HG03342 (cell line): ENCODE results near the gene IQCK.

Experiments used
- ATAC-seq: cut with Tn5 transposase; IDR thresholded peaks from one replicate; pipeline ENCODE4 v1.9.1; 2021; ENCODE audit warnings: mild to moderate bottlenecking, moderate library complexity; ENCODE audit not compliant: unreplicated experiment

Gene IQCK

DNA sequence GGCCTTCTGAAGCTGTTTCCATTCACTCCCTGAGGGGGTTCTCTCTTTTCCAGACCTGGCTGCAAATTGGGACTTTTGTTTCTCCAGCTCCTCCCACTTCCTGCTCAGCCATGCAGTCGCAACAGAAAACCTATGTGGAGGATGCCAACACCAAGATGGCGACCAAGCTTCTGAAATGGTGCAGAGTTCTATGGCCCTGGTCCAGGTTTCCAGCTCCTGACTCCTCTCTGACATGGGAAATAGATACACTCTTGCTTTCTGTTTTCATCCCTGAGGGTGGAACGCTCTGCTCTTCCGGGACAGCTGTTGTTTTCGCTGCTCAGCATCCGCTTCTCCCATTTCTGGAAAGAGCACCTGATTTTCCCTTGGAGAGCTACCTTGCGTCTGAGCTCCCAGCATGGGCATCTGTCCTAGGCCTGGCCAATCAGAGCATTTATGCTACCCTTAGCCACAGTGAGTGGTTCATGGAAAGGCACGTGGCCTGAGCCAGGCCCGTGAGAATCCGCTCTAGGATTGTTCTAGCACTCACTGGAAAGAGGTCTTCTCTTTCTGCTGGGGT is 158.5 kb downstream of the IQCK start:
- ATAC-seq = no peak

DNA sequence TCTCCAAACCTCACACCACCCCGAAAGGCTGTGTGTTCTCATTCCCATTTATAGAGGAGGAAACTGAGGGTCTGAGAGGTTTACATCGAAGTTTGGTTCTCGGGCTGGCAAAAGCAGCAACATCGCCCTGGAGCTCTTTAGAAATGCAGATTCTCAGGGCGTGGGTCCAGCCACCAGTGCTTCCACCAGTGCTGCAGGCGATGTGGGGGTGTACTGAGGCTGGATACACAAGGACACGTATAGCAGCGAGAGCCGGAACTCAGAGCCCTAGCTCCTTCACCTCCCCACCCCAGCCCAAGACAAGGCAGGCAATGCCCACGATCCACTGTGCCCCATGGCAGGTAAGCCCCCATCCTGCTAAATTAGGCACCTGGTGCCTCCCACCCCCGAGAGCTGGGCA is 160.7 kb downstream of the IQCK start:
- ATAC-seq = no peak

DNA sequence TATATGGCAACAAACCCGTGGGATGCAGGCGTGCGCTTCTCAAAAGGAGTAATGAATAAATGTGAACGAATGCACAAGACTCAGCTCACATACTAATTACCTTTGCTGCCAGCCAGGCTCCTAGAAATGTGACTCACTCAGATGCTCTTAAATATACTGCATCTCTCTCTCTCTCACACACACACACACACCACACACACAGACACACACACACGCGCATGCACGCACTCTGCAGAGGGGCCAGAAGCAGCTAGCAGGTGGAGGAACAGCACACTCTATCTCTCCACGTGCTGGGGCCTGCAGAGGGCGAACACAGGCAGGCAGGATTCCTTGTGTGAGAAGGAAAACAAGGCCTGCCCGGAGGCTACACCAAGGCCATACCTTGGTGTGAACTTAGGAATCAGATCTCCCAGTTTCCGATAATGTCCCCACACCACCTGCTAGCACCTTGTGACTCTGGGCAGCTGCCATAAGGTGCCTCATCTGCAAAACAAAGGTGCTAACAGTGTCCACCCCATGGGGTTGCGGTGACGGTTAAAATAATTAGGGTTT is 161.2 kb downstream of the IQCK start:
- ATAC-seq = no peak

DNA sequence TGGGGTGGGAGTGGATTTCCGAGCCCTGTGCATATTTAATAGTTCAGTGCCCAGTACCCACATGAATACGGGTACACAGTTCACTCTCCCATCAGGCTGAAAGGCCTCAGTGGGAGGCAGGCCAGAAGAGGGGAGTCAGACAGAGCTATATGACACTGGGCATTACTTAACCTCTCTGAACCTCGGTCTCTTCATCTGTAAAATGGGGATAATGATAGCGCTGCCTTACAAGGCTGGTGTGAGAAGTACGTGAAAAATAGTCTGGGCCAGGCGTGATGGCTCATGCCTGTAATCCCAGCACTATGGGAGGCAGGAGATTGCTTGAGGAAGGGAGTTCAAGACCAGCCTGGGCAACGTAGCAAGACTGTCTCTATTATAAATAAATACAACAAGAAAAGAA is 163.0 kb downstream of the IQCK start:
- no peak for ATAC-seq

DNA sequence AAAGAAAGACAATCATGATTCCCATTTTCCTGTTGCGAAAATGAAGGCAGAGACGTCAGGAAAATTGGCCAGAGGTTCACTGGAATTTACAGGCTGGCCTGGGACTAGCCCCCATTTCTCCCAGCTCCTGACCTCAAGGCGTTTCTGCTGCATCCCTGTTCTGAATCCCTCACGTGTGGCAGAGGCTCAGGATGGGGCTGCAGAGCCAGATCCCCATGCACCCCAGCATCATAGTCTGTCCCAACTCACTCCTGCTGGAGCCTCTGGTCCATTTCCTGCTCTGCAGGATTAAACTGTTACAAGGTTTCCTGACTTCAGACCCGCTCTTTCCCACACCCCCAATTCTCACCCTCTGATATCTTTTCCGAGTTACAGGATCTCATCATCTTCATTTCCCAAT is 163.7 kb downstream of the IQCK start:
- no peak for ATAC-seq

DNA sequence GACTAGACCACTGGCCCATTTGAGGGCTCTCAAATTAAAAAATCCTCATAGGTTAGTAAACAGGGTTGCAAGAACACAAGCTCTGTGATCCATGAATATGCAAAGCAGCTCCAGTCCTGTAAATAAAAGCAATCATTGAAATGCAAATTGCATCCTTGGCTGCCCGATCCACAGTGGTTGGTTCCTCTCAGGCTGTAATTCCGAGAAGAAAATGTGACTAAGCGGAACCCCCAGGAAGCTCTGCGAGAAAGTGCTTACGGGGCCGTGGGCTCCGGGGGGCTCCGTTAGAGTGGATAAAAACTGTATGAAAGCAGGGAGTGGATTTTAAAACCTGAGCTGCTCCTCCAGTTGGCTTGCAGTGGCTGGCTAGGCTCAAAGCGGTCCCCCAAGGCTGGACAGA is 164.1 kb downstream of the IQCK start:
- no peak for ATAC-seq

DNA sequence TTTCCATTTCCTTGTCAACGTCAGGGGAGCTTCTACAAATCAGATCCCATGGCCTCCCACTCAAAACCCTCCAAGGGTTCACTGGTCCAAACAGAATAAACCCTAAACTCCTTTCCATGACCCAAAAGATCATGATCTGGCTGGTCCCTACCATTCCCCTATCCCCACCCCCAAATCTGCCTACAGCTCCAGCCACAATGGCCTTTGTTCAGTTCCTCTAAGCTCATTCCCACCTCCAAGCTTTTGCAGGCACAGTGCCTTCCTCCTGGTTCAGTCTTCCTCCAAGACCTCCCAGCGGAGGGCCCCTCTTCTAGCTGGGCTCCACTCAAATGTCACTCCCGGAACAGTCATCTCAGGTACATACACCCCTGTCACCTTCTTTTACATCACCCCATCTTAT is 164.6 kb downstream of the IQCK start:
- no peak for ATAC-seq

DNA sequence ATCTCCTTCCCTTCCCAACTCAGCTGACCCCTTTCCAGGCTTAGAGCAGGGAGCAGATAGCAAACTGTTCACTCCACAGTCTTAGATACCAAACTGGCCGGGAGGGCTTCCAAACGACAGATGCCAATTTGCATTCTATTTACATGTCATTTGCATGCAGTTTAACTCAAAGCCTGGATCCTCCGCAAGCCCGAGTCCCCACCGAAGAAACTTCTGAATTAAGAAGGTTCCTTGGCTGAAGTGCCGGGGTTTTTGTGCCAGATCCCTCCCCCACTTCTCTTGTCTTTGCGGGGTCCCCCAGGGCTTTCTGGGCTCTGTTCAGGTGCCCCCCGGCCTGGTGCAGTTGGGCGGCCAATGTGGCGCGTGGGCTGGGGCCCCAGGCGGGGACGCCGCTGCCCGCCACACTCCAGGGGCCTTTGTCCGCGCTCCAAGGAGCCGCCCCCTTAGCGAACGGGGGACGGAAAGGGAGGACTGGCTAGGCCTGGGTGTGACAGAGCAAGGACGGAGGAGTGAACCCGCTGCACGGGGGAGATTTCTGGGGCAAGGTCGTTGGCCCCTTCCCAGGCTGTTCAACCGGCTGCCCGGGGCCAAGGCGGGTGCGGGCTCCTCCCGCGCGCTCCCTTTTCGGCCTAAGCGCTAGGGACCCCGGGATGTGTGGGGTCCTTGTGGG is 165.4 kb downstream of the IQCK start:
- no peak for ATAC-seq

DNA sequence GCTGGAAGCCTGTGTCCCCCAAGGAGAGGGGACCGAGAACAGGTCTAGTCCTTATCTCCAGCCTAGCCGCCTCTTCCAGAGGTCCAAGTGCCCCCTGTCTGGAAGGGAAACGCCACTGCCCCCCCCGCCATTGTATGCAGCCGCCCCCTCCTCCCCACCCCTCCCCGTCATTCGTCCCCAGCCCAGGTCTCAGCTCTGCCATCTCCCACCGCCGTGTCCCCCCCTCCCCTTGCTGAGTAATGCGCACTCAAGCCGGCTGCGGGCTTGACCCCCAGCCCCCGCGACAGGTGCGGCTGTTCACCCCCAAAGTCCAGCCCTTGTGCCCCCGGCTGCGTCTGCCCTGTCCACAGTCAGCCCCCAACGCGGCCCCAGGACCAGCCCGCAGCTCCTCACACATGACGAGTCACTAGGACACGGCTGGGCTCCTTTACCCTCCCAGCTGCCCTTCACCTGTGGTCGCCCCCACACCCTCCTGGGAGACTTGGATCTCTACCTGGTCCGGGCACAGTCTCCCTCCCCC is 166.0 kb downstream of the IQCK start:
- ATAC-seq = no peak

DNA sequence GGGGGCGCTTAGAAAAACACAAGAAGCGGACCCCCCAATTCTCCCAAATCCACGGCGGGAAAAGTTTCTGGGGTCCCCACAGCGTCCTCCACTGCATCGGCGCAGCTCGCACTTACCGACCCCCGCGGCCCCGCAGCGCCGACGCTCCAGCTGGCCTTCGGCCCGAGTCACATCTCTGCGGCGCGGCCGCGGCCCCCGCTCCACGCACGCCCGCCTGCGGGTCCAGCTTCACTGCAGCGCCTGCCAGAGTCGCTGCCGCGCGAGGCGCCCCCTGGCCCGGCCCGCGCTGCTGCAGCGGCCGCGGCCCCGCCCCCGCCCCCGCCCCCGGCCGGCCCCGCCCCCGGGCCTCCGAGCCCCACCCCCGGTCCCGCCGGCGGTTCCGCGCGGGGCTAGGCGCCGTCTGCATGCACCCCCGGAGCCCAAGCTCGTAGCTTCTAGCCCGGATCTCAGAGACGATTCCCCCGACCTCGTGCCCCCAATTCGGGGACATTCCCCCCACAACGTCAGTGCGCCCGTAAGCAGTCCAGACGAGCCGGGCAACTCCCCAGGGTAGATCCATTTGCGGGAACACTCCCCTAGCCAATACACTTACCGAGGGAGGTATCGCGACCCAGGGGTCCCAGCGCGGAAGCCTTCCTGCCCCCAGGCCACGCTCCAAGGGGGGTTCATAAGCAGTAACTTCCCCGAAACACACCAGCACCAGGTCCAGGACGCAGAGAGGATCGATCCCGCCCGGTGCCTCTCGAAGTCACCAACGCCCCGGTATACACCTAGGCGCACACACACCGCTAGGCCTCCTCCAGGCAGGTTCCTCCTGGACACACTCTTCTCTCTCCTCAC is 166.8 kb downstream of the IQCK start, which contains the start of gene GPRC5B:
GPRC5B (minus strand) TSS at position 238 of the 840 bp plus-strand sequence. CDS start 12,003 bp downstream, outside the sequence.
- ATAC-seq = no peak

DNA sequence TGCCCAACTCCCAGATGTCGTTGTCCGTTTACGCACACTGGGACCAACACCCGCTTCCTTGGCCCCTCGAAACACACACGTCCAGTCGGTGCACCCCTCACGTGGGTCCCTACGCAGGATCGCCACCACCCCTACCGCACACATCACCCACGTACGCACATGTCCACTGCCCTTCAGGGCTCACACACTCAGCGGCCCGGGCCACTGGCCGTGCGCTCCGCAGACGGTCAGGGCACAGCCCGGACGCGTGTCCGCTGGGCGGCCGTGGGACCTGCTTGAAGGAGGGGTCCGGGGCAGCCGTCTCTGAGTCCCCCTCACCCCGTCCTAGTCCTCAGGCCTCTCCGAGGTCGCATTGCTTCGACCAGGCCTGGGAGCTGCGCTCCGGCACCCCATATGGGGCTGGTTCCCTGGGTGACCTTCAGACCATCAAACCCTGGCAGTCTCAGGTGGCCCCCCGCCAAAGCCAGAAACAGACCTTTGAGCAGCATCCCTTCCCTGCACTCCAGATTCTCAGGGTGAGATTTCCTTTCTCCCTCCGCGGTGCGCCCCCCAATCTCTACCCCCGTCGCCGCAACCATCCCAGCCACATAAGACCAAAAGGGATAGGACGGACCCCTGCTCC is 167.5 kb downstream of the IQCK start:
- no peak for ATAC-seq

DNA sequence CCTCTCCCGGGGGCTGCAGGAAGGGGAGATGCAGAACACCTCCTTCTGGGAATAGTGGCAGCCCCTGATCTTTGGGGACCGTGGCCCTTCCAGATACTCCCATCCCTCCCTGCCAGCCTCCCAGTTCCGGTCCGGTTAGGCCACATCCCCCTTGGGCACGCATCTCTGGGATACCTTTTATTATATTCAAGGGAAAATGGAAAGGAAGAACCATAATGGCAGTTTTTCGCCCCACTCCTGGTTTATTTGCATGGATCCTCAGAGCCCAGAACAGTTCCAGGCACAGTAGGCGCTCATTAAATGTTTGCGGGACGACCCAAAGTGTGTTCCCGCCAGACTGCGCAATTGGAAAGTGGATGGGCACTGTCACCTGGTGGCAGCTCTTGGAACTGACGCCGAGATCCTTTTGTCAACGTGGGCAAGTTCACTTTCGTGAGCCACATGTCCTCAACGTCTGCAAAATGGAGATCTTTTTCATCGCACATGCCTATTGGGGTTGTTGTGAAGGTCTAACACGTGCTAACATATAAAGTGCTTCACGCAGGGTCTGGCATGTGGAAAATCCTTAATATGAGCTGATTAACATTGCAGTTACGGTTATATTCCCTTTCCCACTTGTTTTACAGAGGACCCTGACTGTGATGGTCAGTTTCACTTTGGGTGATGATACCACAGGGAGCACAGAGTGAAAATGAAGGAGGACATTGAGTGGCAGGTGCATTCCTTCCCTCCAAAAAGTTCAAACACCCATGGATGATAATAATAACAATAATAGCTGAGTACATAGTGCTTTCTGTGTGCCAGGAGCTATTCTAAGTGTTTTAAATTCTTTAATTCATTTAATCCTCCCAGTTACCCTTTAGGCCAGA is 168.2 kb downstream of the IQCK start:
- ATAC-seq = no peak

DNA sequence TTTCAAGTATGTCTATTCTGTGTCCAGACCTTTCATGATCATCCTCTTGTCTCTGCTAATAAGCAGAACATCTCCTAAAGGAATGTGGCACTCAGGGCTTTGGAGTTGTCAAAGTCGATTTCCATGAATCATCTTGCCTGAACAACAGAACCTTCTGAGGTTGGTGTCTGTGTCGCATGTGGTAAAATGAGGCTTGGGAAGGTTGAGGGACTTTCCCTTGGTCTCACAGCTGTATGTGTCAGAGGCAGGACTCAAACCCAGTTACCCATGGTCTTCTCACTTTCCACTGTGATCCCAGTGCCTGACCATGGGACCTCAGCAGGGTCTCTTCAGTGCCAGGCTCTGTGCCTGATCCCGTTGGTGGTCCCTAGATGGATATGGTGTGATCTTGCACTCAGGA is 170.8 kb downstream of the IQCK start:
- ATAC-seq = no peak

DNA sequence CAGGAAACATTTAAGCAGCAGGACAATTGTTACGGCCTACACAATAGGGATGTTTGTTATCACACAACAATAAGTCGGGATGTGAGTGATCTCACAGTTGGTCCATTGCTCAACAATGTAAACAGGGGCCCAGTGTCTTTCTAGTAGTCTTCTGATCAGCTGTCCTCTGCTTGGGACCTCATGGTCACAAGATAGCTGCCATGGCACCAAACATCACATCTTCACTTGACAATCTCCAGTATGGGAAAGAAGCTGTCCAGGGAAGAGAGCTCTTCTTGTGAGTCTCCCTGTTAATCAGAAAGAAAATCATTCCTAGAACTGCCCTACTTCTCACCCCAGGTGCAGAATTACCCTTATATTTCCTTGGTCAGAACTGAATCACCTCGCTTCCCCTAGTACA is 172.8 kb downstream of the IQCK start:
- no peak for ATAC-seq

DNA sequence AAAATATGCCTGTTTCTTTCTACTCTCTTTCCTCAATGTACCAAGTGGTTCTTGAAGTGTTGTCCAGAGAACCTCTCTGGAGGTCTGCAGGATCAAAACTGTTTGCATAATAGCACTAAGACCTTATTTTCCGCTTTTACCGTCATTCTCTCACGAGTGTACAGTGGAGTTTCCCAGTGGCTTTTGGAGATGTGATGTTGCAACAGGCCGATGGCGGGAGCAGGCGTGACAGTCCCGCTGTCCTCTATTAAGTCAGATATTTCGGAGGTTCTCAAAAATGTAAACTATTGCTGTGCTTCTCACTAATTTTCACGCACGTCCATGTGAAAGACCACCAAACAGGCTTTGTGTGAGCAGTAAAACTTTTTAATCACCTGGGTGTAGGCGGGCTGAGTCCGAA is 174.8 kb downstream of the IQCK start:
- ATAC-seq = no peak

DNA sequence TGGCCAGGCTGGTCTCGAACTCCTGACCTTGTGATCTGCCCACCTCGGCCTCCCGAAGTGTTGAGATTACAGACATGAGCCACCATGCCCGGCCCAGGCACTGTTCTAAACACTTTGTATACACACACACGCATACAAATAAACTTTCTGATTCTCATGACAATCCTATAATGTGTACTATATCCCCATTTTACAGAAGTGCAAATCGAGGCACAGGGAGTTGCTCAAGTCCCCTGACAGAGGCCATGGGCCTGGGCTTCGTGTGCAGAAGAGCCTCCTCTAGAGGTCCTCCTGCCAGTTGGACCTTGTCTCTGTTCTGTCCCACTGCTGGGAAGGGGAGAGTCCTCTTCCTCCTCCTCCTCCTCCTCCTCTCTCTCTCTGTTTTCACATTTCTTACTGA is 176.5 kb downstream of the IQCK start:
- ATAC-seq = no peak

DNA sequence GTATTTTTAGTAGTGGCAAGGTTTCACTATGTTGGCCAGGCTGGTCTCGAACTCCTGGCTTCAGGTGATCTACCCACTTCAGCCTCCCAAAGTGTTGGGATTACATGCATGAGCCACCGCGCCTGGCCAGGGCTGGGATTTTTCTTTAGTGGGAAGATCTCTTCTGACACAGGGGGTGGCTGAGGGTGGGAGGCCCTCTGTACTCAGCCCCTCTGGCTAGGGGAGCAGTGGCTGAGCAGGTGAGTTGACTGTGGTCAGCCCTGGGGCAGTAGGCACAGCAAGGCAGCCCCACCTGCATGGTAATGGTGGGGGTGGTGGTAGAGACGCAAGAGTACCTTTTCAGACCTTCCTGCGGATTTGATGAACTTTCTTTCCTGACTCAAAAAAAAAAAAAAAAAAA is 178.9 kb downstream of the IQCK start:
- no peak for ATAC-seq

DNA sequence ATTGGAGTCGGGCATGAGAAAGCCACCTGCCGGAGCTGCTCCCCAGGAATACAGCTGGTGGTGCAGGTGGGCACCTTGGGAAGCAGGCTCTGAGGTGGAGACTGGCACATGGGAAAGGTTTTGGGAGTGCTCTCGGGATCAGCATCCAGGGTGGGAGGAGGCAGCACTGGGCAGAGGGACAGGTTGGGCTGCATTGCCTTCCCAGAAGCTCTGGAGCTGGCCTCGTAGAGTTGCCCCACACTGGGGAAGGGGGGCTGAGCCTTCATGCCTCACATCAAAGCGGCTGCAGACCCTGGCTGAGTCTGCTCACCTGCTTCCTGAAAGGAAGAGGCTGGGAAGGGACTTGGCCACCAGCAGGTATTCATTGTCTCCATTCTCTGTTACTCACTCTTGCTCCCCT is 180.1 kb downstream of the IQCK start:
- ATAC-seq = no peak

DNA sequence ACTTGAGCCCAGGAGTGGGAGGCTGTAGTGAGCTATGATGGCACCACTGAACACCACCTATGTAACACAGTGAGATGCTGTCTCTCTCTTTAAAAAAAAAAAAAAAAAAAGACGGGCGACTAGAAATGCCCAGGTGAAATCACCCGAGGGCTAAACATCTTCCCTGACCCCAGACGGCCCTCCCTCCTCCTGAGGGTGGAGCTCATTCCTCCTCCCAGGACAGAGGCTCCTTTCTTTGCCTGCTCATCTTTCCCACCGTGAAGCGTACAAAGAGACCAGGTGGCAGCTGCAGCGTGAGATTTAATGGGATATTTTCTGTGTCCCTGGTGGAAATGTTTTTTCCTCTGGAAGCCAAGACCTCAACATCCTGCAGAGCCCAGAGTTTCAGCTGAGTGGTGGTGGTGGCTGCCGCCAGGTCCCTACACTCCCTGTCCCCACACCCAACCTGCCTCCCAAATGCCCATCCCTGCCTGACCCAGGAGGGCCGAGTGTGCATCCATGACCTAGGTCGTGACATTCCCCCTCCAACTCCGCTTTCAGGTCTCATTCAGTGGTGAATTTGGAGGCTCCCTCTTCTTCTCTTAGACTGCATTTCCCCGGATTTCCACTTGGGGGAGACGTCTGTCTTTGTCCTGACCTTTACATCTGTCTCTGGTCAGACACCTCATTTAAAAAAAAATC is 181.0 kb downstream of the IQCK start:
- ATAC-seq = peak; percentile 53

DNA sequence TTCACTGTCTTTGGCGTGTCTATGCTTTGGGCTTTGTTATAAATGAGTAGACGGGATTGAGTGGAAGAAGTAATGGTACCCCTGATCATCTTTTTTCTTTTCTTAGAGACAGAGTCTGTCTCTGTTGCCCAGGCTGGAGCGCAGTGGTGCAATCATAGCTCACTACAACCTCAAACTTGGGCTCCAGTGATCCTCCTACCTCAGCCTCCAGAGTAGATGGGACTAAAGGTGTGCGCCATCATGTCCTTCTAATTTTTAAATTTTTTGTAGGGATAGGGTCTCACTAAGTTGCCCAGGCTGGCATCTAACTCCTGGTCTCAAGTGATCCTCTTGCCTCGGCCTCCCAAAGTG is 181.5 kb downstream of the IQCK start:
- ATAC-seq = no peak
